GM12878 (cell line): ENCODE data around the gene MEIOC. TPM values are rescaled to one million over a fixed set of nuclear protein-coding genes. Genes with fewer than 3 reads are reported as not detected.
A peak's percentile ranks its signal among the peaks of the same experiment; 100 is the strongest.

Experiments
- ATAC-seq: fragments of 200-7000 bp; cut with Tn5 transposase; 3 replicates; pipeline ENCODE4 v1.9.1; 2020; ENCODE audit warnings: mild to moderate bottlenecking, moderate library complexity
- BruUV-seq: library from RNA; stranded (reverse); fragments of 400-500 nt; replicated peaks from 2 replicates; lab custom pipeline; 2021; lab: Mats Ljungman, UMichigan
- CTCF ChIA-PET: fragments of 300-600 bp; sonication (Branson Sonifier 250); formaldehyde crosslinking; extraction: SDS; loops from one replicate; lab custom pipeline; 2021; ENCODE audit warnings: inconsistent platforms; lab: Yijun Ruan, JAX
- POLR2A ChIA-PET: fragments of 350-600 bp; formaldehyde crosslinking; extraction: SDS; loops from one replicate; lab custom pipeline; 2021; ENCODE audit warnings: inconsistent platforms; lab: Charles Lee
- RAD21 ChIA-PET: fragments of 300-600 bp; sonication (Branson Sonifier 250); formaldehyde crosslinking; loops from one replicate; lab custom pipeline; 2023; ENCODE audit warnings: antibody characterized with exemption; ENCODE audit not compliant: unreplicated experiment; lab: Charles Lee
- SMC1A ChIA-PET: fragments of 300-600 bp; sonication (Branson Sonifier 250); formaldehyde crosslinking; loops from one replicate; lab custom pipeline; 2023; ENCODE audit not compliant: unreplicated experiment, uncharacterized antibody; lab: Charles Lee
- DNase-seq: peaks from one replicate; pipeline ENCODE4 v3.0.0-alpha.2; 2011; ENCODE audit warnings: low read depth, low spot score
- FAIRE-seq: peaks from 3 replicates; lab custom pipeline; 2011; peaks lifted over from hg19 to GRCh38; lab: Jason Lieb, UNC
- H2AFZ ChIP-seq: 2 replicates; pipeline ENCODE4 v1.6.0; 2011; ENCODE audit warnings: low read depth, low read length, control low read depth; ENCODE audit not compliant: control insufficient read depth
- H3K27ac ChIP-seq: 2 replicates; pipeline ENCODE4 v1.5.1; 2011; ENCODE audit warnings: control low read depth; ENCODE audit not compliant: control insufficient read depth, insufficient read depth
- H3K27me3 ChIP-seq, 2 experiments: replicated peaks in 1 of 2; 2 replicates each; pipeline versions ENCODE4 v1.6.0 to v1.6.1; 2011; ENCODE audit warnings: low read length in 1 of 2; ENCODE audit not compliant: control insufficient read depth in 2 of 2, insufficient read depth in 2 of 2
- H3K36me3 ChIP-seq, 2 experiments: 2 replicates each; pipeline ENCODE4 v1.5.1; 2011; ENCODE audit warnings: low read length in 1 of 2; ENCODE audit not compliant: control insufficient read depth in 2 of 2, insufficient read depth in 2 of 2
- H3K4me1 ChIP-seq: 2 replicates; pipeline ENCODE4 v1.6.1; 2011; ENCODE audit warnings: mild to moderate bottlenecking, low read length, moderate library complexity, mixed read lengths; ENCODE audit not compliant: control insufficient read depth, insufficient read depth
- H3K4me2 ChIP-seq: 2 replicates; pipeline ENCODE4 v1.6.0; 2011; ENCODE audit warnings: control low read depth; ENCODE audit not compliant: control insufficient read depth, insufficient read depth
- H3K4me3 ChIP-seq: fragments of 200-600 bp; sonication (generic); 2 replicates; pipeline ENCODE4 v1.5.1; 2016
- H3K79me2 ChIP-seq: 2 replicates; pipeline ENCODE4 v1.6.0; 2011; ENCODE audit warnings: low read length; ENCODE audit not compliant: control insufficient read depth, insufficient read depth
- H3K9ac ChIP-seq: 2 replicates; pipeline ENCODE4 v1.8.0; 2011; ENCODE audit warnings: low read length, control low read depth, mixed read lengths; ENCODE audit not compliant: control insufficient read depth, insufficient read depth
- H3K9me3 ChIP-seq: replicated peaks from 3 replicates; pipeline ENCODE4 v1.5.1; 2011; ENCODE audit warnings: mild to moderate bottlenecking, low read length; ENCODE audit not compliant: control insufficient read depth, insufficient read depth
- H4K20me1 ChIP-seq: 2 replicates; pipeline ENCODE4 v1.6.0; 2011; ENCODE audit not compliant: control insufficient read depth, insufficient read depth
- ETV6 ChIP-seq, 2 experiments: fragments of 450-650 bp in 1 of 2; IDR thresholded peaks in 1 of 2; conservative IDR thresholded peaks in 1 of 2; 2 replicates each; pipeline ENCODE4 v1.6.1; 2014; ENCODE audit warnings: antibody characterized with exemption in 1 of 2, borderline replicate concordance in 1 of 2, low read depth in 1 of 2, mild to moderate bottlenecking in 1 of 2, moderate library complexity in 1 of 2
- ZBTB40 ChIP-seq: fragments of 450-650 bp; IDR thresholded peaks from 2 replicates; pipeline ENCODE4 v1.6.1; 2016; ENCODE audit warnings: mild to moderate bottlenecking, moderate library complexity, borderline replicate concordance
- WGBS: methylation state at CpG from one replicate; pipeline ENCODE4 v1.1.6; 2016; ENCODE audit warnings: low lambda C conversion rate; ENCODE audit not compliant: insufficient replicate concordance, insufficient coverage; ENCODE audit errors: missing lambda C conversion rate; 5-methylcytosine and 5-hydroxymethylcytosine counted together
- in situ Hi-C: fragments of 300-500 bp; cut with MboI; formaldehyde crosslinking; loops from 9 replicates; pipeline ENCODE4 v1.14.3; 2018; ENCODE audit warnings: mixed read lengths
- intact Hi-C: fragments of 100-400 bp; cut with micrococcal nuclease; formaldehyde crosslinking; loops from one replicate; pipeline ENCODE4 v1.14.2; 2022; ENCODE audit not compliant: unreplicated experiment
- polyA plus RNA-seq, 11 experiments: library from polyadenylated mRNA; depleted of rRNA in 4 of 11; unstranded in 6 of 11; stranded (reverse) in 5 of 11; fragments of >200 nt; fragmentation: Nextera tagmentation in 4 of 11; fragmentation: Illumina TruSeq in 1 of 11; extraction: Ambion mirVana in 4 of 11; extraction: Trizol in 1 of 11; gene quantifications; 1 replicate in 1 of 11; 2 replicates in 10 of 11; pipeline versions ENCODE4 v1.2.1 to v1.2.3, GENCODE V29; 2011 to 2016; ENCODE audit warnings: inconsistent platforms in 2 of 11, missing spikeins in 2 of 11, low read depth in 1 of 11
- total RNA-seq, 4 experiments: library from RNA; depleted of rRNA in 3 of 4; stranded (reverse); fragments of >200 nt in 3 of 4; fragmentation: Illumina TruSeq in 1 of 4; extraction: Trizol in 1 of 4; gene quantifications; 2 replicates each; pipeline versions ENCODE4 v1.2.1 to v1.2.3, GENCODE V29; 2013 to 2021

MEIOC gene
- total and polyA plus RNA-seq, 10 of the 15 experiments (the other 5 are each of a cell fraction or from before 2014, with no cell fraction given) = 0.01 to 0.48 (median 0.12) TPM; not detected in 4

DNA sequence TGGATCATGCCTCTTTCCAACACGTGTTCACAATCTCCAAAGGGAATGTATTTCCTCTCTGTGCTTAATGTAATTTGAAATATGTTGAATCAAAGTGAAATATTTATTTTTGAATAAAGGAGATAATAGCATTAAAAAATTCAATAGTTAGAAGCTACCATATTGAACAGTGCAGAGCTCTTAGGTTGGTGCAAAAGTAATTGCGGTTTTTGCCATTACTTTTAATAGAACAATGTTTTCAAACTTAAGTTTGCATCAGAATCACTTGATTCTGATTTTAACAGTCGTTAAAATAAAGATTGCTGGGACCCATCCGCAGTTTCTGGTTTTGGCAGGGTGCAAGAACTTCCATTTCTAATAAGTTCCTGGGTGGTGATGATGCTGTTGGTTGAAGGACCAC, 10.0 kb upstream of the MEIOC start:
- H3K4me3 ChIP-seq = no peak overlapping the region
- no peaks in the 10 kb centered on the region for H3K27me3 ChIP-seq
- ChIA-PET CTCF (no interaction called here), POLR2A (interaction anchor here (0.6 to 0.7 kb wide), 2 partner anchors 155 to 634 kb away, joined by 3 to 7 read pairs; no protein-coding TSS in a partner anchor), RAD21 (no interaction called here), SMC1A (interaction anchor here (0.7 kb wide), 1 partner anchor 108 kb away, joined by 3 read pairs; no protein-coding TSS in a partner anchor)
- intact Hi-C loops = no loop called here
- H3K9ac ChIP-seq = no peak overlapping the region
- H3K79me2 ChIP-seq = no peaks in the 10 kb centered on the region
- TF ChIP-seq ZBTB40 (0 out of 2 replicates have a peak, but pooled peaks have one; percentile 17), ETV6 (conservative IDR thresholded peaks at IDR 0.05 in 1 of 2, IDR thresholded peaks at IDR 0.05 in 1 of 2; ENCODE audit: borderline replicate concordance in 1 of 2, low read depth in 1 of 2) (no peak)
- H4K20me1 ChIP-seq = no peaks in the 10 kb centered on the region
- H3K4me2 ChIP-seq = no peak overlapping the region
- H3K36me3 ChIP-seq = no peaks in the 10 kb centered on the region
- ATAC-seq (no peak), DNase-seq (no peak), FAIRE-seq (no peak)
- no peak overlapping the region for H3K27ac ChIP-seq
- no peaks in the 10 kb centered on the region for H3K9me3 ChIP-seq
- WGBS = 79% methylated on average over 4 of the region's 4 CpGs
- in situ Hi-C loops = no loop called here
- H2AFZ ChIP-seq = no peak overlapping the region
- H3K4me1 ChIP-seq = no peaks in the 10 kb centered on the region
- BruUV-seq = no TSS peak
